Measurements from ENCODE around the gene SEL1L3.

SEL1L3 gene

DNA sequence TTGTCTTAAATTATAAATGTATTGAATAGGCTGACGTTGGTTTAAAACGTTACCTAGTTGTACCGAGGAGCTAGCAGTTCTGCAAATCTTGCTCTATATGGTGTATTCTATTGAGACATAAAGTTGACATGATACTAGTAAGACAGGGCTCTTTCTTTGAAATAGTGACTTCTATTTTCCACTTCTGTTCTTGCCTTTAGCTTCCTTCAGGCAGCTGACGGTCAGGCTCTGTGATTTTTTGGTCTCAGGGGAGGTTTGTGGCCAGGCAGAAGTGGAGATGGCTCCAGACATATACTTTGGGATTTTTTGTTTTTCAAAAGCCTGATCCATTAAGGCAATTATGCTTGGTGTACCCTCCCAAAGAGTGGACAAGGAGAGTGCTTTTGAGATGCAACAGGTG is 111.9 kb downstream of the SEL1L3 start:
- DNase-seq (ENCODE audit: low read depth), result no peak

DNA sequence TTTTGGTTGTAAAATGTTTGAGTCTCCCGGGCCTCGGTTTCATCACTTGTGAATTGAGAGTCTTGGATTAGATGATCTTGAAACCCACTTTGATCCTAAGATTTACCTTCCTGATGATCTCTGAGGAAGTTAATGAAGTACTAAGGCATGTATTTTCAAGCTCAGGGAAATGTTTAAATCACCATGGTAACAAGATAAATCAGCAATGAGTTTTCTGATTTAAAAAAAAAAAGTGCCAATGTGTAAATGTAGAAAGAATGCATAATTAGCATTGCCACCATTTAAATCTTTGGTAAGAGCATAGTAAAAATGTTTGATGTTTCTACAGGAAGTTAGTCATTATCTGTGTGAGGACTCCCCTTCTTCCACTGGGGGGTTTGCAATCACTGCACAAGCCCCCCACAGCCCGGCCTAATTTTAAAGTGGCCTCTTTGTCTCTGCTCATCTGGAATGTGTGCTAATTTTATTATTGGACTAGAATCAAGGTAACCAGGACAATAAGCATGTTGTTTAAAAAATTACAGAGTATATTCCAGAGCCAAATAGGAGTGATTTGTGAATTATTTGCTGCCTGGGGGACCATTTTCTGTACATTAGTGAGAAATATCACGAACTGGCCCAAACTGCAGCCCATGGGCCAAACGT is 113.5 kb downstream of the SEL1L3 start:
- no peak for DNase-seq (ENCODE audit: low read depth)

DNA sequence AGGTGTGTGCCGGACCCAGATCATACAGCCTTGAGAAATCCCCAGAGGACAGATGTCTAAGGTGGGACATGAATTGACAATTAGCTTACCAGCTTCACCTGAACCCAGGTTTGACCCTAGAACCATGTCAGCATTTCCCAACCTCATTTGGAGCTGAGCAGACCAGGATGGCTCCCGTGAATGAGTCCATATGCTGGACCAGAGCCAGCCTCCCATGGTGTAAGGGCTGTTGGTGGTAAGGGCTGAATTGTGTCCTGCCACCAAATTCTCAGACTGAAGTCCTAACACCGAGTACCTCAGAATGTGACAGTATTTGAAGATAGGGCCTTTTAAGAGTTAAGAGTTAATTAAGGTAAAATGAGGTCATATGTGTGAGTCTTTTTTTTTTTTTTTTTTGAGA is 118.8 kb downstream of the SEL1L3 start:
- DNase-seq (ENCODE audit: low read depth), result no peak

DNA sequence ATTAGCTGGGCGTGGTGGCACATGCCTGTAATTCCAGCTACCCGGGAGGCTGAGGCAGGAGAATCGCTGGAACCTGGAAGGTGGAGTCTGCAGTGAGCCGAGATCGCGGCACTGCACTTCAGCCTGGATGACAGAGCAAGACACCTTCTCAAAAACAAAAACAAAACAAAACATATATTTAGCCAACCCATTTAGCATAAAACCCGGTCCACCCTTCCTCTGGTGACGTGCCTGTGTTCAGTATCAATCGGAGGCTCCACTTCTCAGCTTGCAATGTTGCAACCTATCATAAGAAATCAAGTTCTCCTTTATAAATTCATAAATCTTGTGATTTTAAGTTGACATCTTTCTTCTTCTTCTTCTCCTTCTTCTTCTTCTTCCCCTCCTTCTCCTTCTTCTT is 133.2 kb downstream of the SEL1L3 start:
- DNase-seq (ENCODE audit: low read depth), result no peak

DNA sequence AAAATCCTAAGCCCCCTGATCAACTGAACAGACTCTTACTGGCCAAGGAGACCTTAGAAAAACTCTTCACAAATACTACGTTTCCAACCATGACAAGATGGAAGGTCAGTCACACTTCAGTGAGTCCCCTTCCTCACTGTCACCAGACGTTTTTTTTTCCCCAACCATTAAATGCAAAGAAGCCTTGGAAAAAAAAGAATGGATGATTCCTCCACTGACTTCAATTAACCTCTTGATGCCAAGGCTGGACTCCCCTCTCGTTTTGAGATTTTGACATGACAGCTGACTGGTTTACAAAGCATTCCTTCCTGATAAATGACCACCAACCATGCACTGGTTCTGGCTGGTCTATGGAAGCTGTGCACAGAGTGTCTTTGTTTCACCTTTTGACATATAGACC is 133.9 kb downstream of the SEL1L3 start:
- no peak for DNase-seq (ENCODE audit: low read depth)

DNA sequence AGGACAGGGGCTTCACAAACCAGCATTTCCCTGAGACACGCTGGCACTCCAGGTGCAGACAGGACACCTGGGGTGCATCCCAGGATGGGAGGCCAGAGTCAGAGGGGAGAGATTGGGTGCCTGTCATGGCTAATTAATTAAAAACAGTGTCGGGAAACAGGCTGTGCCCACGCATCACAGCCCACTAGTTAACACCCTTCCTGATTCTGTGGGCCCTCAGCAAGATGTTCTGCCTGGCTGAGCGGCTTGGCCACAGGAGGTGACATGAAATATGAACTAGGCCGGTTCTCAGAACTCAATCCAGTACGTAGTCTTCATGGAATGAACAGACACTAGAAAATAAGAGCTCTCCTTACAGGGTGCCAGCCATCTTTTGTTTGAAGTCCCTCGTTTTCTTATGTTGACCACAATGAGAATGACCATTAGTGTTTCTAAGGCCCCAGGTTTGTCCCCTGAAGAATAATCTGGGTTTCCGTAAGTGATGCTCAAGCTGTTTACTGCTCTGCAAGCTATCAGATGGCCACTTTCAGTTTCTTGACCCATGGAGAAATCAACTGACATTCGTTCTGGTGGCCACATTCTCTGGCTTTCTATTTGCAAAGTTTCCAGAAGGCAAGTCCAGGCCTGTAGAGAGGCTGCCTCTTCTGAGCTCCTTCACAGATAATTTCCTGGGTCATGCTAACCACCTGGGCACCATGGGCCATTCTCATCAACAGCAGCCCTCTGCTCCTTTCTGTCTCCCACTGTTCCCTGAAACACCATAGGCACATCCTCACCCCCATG is 134.9 kb downstream of the SEL1L3 start:
- no peak for DNase-seq (ENCODE audit: low read depth)

DNA sequence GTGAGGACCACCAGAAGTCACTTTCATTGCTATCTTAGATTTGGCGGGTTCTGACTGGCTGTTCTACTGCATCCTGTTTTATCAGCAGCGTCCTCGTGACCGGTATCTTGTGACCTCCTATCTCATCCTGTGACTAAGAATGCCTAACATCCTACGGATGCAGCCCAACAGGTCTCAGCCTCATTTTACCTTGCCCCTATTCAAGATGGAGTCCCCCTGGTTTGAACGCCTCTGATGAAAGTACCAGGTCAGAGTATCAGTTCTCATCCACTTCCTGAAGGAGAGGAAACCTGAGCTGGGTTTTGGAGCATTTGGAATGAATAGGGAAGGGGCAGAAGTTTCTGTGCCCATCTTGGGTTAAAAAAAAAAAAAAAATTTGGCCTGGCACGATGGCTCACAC is 136.9 kb downstream of the SEL1L3 start:
- DNase-seq (ENCODE audit: low read depth), result no peak

DNA sequence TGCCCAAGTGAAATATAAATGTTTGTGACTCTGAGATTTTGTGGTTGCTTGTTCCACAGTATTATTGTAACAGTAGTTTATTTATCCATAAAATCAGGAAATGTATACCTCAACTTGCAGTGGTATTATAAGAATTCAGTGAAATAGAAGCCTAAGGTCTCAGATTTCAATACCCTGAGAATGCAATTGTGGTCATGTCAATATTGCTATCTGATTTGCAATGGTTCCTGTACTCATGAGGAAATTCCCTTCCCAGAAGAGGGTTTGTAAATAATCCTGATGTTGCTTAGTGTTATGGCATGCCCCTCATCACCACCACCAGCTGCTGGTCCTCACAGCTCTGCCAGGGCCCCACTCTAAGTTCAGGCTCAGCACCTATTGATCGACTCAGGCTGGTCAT is 139.4 kb downstream of the SEL1L3 start:
- no peak for DNase-seq (ENCODE audit: low read depth)

DNA sequence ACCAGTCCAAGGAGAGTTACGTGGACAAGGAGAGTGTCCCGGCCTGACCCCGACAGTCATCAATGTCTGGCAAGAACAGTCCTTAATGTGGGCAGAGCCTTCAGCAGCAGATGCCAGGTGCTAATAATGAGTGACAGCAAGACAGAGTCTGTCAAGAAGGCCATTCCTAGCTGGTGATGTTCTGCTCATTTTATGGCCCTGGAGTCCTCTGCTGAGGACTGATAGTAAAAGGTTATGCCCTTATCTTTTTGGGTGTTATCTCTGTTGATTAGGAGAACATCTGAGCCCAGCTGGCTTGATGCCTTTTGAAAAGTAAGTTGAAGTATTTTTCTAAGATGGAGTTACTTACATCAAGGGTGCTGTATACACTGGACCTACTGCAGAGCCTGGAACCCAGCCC is 139.8 kb downstream of the SEL1L3 start:
- no peak for DNase-seq (ENCODE audit: low read depth)

DNA sequence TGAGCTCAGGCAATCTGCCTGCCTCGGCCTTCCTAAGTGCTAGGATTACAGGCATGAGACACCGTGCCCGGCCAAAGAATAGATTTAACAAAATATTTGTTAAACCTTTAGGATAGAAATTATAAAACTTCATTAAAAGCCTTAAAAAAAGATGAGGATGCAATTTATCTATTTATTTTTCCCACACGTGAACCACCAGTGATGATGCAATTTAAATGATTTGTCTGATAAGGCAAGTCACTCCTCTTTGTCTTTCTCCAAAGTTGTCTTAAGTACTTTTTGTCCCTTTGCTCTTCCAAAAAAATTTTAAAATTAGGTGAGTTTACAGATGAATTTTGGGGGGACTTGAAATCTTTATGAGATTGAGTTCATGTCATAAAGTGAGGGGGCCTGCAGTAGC is 149.0 kb downstream of the SEL1L3 start:
- DNase-seq (ENCODE audit: low read depth), result no peak

DNA sequence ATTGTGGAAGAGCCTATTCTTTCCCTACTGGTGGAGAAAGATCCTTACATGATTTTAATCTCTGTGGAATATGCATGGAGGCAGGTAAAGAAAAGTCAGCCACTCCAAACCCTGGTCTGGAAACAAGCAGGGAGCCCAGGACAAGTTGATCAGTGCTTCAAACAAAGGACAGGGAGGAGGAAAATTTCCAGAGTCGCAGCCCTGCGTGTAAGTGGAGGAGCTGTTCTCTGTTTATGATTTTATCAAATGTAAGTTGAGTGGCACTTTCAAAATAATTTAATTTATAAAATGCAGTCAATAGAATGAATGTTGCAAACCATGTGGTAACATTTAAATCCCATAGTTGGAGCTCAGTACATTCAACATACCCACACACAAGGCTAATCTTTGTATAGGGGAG is 150.2 kb downstream of the SEL1L3 start:
- no peak for DNase-seq (ENCODE audit: low read depth)

DNA sequence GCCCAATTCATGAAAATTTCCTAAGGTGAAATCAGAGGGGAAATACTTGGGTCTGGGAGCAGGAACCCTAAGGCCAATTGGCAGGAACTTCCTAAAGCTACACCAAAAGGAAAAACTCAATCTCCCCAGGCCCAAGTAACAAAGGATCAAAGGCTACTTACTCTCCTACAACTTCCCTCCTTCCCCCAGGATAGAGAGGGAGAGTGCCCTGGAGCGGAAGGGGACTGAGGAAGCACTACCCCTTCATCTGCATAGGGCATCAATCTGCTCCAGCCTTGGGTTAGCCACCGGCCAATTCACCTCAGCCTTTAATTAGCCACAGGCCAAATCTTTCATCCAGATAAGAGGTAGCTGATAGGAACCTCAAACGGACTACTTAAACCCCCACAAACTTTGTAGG is 152.2 kb downstream of the SEL1L3 start:
- no peak for DNase-seq (ENCODE audit: low read depth)

DNA sequence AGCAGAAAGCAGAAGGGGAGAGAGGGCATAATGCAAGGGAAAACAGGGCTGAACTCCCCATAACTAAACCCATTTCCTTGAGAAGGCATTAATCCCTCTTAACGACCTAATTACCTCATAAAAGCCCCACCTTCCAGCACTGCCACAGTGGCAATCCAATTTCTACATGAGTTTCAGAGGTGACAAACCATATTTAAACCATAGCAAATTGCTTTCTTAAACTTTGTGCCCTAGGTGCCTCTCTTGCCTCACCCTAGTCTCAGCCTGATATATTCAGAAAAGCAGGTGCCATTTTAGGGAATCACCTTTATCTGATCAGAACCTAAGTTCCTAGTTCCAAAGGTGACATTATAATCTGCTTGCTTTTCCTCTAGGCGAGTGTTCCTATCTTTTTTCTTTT is 158.3 kb downstream of the SEL1L3 start:
- no peak for DNase-seq (ENCODE audit: low read depth)

DNA sequence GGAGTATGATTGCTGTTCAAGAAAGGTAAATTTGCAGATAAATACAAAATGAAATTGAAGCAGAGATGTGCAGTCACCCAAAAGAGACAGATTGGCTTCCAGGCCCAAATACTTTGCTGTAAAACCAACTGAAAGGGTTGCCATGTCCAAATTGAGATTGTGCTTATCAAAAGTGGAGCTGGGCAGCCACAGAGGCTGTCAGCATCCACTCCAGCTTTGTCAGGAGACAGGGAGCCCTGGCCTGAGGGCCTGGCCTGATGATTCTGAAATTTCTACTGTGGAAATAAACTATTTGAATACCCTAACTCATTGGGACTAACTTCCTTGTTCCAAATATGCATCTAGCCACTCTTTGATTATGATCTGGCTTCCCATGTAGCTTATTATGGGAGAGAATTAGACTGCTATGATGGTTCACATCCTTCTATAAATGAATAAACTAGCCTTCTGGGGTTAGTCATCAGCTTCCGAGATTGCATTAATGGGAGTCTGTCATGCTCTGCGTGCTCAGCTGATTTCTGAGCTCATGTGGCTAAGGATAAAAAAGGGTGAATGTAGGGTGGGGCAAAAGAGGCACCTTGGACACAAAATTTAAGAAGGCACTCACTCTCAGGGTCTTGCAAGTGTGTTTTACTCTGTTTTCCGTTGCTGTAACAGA is 158.9 kb downstream of the SEL1L3 start:
- no peak for DNase-seq (ENCODE audit: low read depth)

DNA sequence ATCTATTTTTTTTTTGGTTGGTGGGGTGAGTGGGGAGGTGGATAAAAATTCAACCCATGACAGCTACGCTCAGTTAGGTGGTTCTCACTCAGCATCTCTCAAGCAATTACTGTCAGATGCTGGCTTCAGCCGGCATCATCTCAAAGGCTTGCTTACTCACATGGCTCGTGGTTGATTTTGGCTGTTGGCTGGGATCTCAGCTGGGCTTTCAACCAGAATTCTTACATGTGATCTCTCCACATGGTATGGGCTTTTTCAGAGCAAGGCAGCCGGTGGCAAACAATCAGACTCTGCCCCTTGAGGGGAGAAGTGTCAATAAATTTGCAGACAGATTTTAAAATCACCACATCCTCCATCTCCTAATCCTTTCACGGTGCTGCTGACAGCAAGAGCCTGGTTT is 159.9 kb downstream of the SEL1L3 start:
- no peak for DNase-seq (ENCODE audit: low read depth)

DNA sequence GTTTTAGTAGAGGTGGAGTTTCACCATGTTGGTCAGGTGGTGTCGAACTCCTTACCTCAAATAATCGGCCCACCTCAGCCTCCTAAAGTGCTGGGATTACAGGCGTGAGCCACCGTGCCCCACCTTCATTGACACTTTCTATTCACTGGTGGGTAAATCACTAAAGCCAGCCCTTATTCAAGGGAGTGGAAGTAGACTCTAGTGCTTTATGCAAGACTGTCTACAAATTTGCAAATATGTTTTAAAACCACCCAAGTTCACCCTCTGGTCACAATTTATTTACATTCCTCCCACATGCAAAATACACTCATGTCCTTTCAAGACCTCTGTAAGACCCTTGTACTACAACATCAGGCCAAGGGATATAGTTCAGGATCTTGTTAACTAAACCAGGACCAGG is 162.1 kb downstream of the SEL1L3 start:
- no peak for DNase-seq (ENCODE audit: low read depth)

DNA sequence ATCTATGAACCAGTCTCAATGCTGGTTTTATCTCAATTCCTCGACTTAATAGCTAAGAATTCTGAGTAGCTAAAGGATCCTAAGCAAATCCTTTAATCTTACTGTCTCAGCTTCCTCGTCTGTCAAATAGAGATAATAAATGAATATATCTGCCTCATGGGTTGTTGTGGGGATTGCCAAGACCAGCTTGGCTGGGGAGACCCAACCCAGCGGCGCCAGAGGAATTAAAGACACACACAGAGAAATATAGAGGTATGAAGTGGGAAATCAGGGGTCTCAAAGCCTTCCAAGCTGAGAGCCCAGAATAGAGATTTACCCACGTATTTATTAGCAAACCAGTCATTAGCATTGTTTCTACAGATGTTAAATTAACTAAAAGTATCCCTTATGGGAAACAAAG is 165.3 kb downstream of the SEL1L3 start:
- no peak for DNase-seq (ENCODE audit: low read depth)

All from T follicular helper cell (primary cell).